Neural progenitor cell (in vitro differentiated cells): ENCODE data around the gene RIPPLY2. TPM values are rescaled to one million over a fixed set of nuclear protein-coding genes. Genes with fewer than 3 reads are reported as not detected.

ENCODE experiments used
- DNase-seq: peaks from one replicate; pipeline ENCODE4 v3.0.0-alpha.2; 2016; ENCODE audit warnings: low spot score
- H2AFZ ChIP-seq: fragments of 200-600 bp; sonication (generic); replicated peaks from 2 replicates; pipeline ENCODE4 v1.6.1; 2016; ENCODE audit warnings: antibody characterized with exemption
- H3F3A ChIP-seq: fragments of 200-600 bp; sonication (generic); 2 replicates; pipeline ENCODE4 v1.6.1; 2016; ENCODE audit warnings: antibody characterized with exemption, low read depth
- H3K27ac ChIP-seq: fragments of 200-600 bp; sonication (generic); 2 replicates; pipeline ENCODE4 v1.5.1; 2016; ENCODE audit warnings: mild to moderate bottlenecking
- H3K27me3 ChIP-seq: fragments of 200-600 bp; sonication (generic); 2 replicates; pipeline ENCODE4 v1.6.1; 2016; ENCODE audit warnings: mild to moderate bottlenecking, moderate library complexity
- H3K36me3 ChIP-seq: fragments of 200-600 bp; sonication (generic); 2 replicates; pipeline ENCODE4 v1.5.1; 2016
- H3K4me1 ChIP-seq: fragments of 200-600 bp; sonication (generic); 2 replicates; pipeline ENCODE4 v1.6.1; 2016; ENCODE audit warnings: mixed run types
- H3K4me2 ChIP-seq: fragments of 200-600 bp; sonication (generic); 2 replicates; pipeline ENCODE4 v1.6.1; 2016
- H3K4me3 ChIP-seq: fragments of 200-600 bp; sonication (generic); 2 replicates; pipeline ENCODE4 v1.5.1; 2016
- H3K79me2 ChIP-seq: fragments of 200-600 bp; sonication (generic); 2 replicates; pipeline ENCODE4 v1.6.1; 2016; ENCODE audit warnings: low read depth
- H3K9ac ChIP-seq: fragments of 200-600 bp; sonication (generic); 2 replicates; pipeline ENCODE4 v1.6.1; 2016
- H3K9me3 ChIP-seq: fragments of 200-600 bp; sonication (generic); 2 replicates; pipeline ENCODE4 v1.5.1; 2016; ENCODE audit warnings: low read depth
- H4K20me1 ChIP-seq: fragments of 200-600 bp; sonication (generic); 2 replicates; pipeline ENCODE4 v1.6.1; 2016; ENCODE audit warnings: low read depth
- H3K27ac Mint-ChIP-seq: 3 replicates; pipeline ENCODE4 v1.8.0; 2021; ENCODE audit warnings: mixed read lengths
- H3K27me3 Mint-ChIP-seq: 2 replicates; pipeline ENCODE4 v1.8.0; 2022; ENCODE audit warnings: low read depth, mild to moderate bottlenecking, inconsistent platforms, moderate library complexity, mixed read lengths; ENCODE audit not compliant: insufficient read depth
- H3K36me3 Mint-ChIP-seq: 3 replicates; pipeline ENCODE4 v1.8.0; 2021; ENCODE audit warnings: mixed read lengths
- H3K4me1 Mint-ChIP-seq: 3 replicates; pipeline ENCODE4 v1.8.0; 2021; ENCODE audit warnings: mixed read lengths
- H3K4me3 Mint-ChIP-seq: 3 replicates; pipeline ENCODE4 v1.8.0; 2021; ENCODE audit warnings: mild to moderate bottlenecking, moderate library complexity, mixed read lengths
- H3K9me3 Mint-ChIP-seq: 3 replicates; pipeline ENCODE4 v1.8.0; 2020; ENCODE audit warnings: mixed read lengths
- EZH2 ChIP-seq: fragments of 200-600 bp; sonication (generic); IDR thresholded peaks from 2 replicates; pipeline ENCODE4 v1.6.1; 2017; ENCODE audit warnings: antibody characterized with exemption, mild to moderate bottlenecking, moderate library complexity
- EZH2phosphoT487 ChIP-seq: fragments of 200-600 bp; sonication (generic); IDR thresholded peaks from 2 replicates; pipeline ENCODE4 v1.6.1; 2017; ENCODE audit warnings: antibody characterized with exemption
- total RNA-seq: library from RNA; depleted of rRNA; stranded (reverse); fragments of >200 nt; gene quantifications from 2 replicates; pipeline ENCODE4 v1.2.3, GENCODE V29; 2015; ENCODE audit warnings: low replicate concordance
- TF ChIP-seq, protein P1 (sequence below): fragments of 200-600 bp; sonication (generic); IDR thresholded peaks from 2 replicates; pipeline ENCODE4 v1.5.1; 2017; ENCODE audit warnings: antibody characterized with exemption, mild to moderate bottlenecking

The RIPPLY2 gene
- total RNA-seq, 1 donor from 2014 or later = not detected

DNA sequence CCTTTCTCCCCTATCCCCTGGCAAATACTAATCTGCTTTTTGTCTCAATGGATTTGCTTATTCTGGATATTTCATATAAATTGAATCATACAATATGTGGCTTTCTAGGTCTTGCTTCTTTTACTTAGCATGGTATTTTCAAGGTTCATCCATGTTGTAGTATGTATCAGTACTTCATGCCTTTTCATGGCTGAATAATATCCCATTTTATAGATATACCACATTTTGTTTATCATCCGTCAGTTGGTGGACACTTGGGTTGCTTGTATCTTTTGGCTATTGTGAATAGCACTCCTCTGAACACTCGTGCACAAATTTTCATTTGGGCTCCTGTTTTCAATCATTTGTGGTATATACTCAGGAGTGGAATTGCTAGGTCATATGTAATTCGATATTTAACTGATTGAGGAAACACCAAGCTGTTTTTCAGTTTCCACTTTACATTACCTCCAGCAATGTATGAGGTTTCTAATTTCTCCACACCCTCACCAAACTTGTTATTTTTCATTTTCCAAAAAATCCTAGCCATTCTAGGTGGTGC is 30.5 kb upstream of the RIPPLY2 start:
- H3K4me2 ChIP-seq = no peak overlapping the region
- no peak overlapping the region for H3K27ac Mint-ChIP-seq
- no peaks in the 10 kb centered on the region for H3K36me3 Mint-ChIP-seq
- H3K9ac ChIP-seq = no peak overlapping the region
- no peak for DNase-seq
- H3K27me3 ChIP-seq = no peaks in the 10 kb centered on the region
- H3K4me1 Mint-ChIP-seq = peaks cover 11% of the 10 kb centered on the region
- H3K9me3 Mint-ChIP-seq = no peaks in the 10 kb centered on the region
- H3K9me3 ChIP-seq = no peaks in the 10 kb centered on the region
- H3K79me2 ChIP-seq = no peaks in the 10 kb centered on the region
- TF ChIP-seq EZH2phosphoT487 = no peak
- TF ChIP-seq EZH2 = no peak
- TF ChIP-seq, protein P1, sequence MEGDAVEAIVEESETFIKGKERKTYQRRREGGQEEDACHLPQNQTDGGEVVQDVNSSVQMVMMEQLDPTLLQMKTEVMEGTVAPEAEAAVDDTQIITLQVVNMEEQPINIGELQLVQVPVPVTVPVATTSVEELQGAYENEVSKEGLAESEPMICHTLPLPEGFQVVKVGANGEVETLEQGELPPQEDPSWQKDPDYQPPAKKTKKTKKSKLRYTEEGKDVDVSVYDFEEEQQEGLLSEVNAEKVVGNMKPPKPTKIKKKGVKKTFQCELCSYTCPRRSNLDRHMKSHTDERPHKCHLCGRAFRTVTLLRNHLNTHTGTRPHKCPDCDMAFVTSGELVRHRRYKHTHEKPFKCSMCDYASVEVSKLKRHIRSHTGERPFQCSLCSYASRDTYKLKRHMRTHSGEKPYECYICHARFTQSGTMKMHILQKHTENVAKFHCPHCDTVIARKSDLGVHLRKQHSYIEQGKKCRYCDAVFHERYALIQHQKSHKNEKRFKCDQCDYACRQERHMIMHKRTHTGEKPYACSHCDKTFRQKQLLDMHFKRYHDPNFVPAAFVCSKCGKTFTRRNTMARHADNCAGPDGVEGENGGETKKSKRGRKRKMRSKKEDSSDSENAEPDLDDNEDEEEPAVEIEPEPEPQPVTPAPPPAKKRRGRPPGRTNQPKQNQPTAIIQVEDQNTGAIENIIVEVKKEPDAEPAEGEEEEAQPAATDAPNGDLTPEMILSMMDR = no peak
- no peaks in the 10 kb centered on the region for H3K27me3 Mint-ChIP-seq
- H3K27ac ChIP-seq = no peak overlapping the region
- no peak overlapping the region for H2AFZ ChIP-seq
- H4K20me1 ChIP-seq = no peaks in the 10 kb centered on the region
- H3K4me1 ChIP-seq = no peaks in the 10 kb centered on the region
- H3K36me3 ChIP-seq = no peaks in the 10 kb centered on the region
- no peak overlapping the region for H3K4me3 ChIP-seq
- H3F3A ChIP-seq = no peaks in the 10 kb centered on the region
- no peak overlapping the region for H3K4me3 Mint-ChIP-seq

DNA sequence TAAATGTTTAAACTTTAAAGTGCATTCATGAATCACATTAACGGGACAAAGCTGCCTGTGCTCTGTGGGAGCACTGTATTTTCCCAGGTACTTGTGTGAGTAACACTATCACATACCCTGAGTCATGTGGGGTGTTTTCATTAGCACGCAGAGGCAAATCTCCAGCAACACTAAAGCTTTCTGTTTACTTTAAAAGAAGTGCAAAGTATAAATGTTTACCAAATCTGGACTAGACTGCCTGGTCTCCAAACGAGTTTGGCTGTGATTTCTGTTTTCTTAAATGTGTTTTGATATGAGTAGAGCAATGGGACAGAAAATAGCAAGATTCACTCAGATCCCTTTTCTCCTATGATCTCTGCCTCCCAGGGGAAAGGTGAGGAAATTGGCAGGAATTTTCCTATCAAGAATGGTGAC is 28.8 kb upstream of the RIPPLY2 start:
- Mint-ChIP-seq H3K36me3 (no peaks in the 10 kb centered on the region), H3K9me3 (no peaks in the 10 kb centered on the region), H3K4me1 (peaks cover 11% of the 10 kb centered on the region), H3K27me3 (no peaks in the 10 kb centered on the region), H3K4me3 (no peak overlapping the region), H3K27ac (no peak overlapping the region)
- Histone ChIP-seq H3K9ac (no peak overlapping the region), H3K27ac (no peak overlapping the region), H3K4me2 (no peak overlapping the region), H3K4me1 (no peaks in the 10 kb centered on the region), H3K4me3 (no peak overlapping the region), H2AFZ (no peak overlapping the region), H3K27me3 (no peaks in the 10 kb centered on the region), H3K79me2 (no peaks in the 10 kb centered on the region), H4K20me1 (no peaks in the 10 kb centered on the region), H3K36me3 (no peaks in the 10 kb centered on the region), H3K9me3 (no peaks in the 10 kb centered on the region), H3F3A (no peaks in the 10 kb centered on the region)
- DNase-seq = no peak
- TF ChIP-seq EZH2phosphoT487 = no peak
- TF ChIP-seq, protein P1 = no peak
- TF ChIP-seq EZH2 = no peak

DNA sequence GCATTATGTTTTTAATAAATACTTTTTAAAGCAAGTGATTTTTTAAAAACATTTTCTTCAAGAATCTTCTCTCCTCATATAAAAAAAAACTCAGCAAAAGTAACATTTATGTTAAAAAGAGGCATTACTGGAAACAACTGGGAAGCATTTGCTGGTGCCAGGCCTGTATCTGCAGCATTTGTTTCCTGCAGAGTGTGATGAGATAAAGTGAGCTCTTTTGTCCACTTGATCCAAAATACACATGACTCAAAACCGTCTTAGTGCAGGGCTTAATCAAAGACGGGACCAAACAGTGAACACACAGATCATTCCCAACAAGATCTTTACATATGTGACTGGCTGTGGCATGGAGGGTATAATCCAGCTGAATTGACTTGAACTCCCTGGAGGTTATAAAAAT is 28.3 kb upstream of the RIPPLY2 start:
- Mint-ChIP-seq H3K27me3 (no peaks in the 10 kb centered on the region), H3K4me1 (peaks cover 11% of the 10 kb centered on the region), H3K36me3 (no peaks in the 10 kb centered on the region), H3K4me3 (no peak overlapping the region), H3K27ac (no peak overlapping the region), H3K9me3 (no peaks in the 10 kb centered on the region)
- H3K27me3 ChIP-seq = no peaks in the 10 kb centered on the region
- H3K4me1 ChIP-seq = no peaks in the 10 kb centered on the region
- no peaks in the 10 kb centered on the region for H3K9me3 ChIP-seq
- H2AFZ ChIP-seq = no peak overlapping the region
- H3K36me3 ChIP-seq = no peaks in the 10 kb centered on the region
- H4K20me1 ChIP-seq = no peaks in the 10 kb centered on the region
- DNase-seq = no peak
- TF ChIP-seq EZH2 (no peak), EZH2phosphoT487 (no peak)
- TF ChIP-seq, protein P1 = no peak
- H3K4me3 ChIP-seq = no peak overlapping the region
- no peak overlapping the region for H3K9ac ChIP-seq
- no peaks in the 10 kb centered on the region for H3K79me2 ChIP-seq
- H3K4me2 ChIP-seq = no peak overlapping the region
- H3F3A ChIP-seq = no peaks in the 10 kb centered on the region
- no peak overlapping the region for H3K27ac ChIP-seq
